HPDE6-E6E7 (cell line): ENCODE results near the gene KLHL29.

ENCODE experiments used
- DNase-seq: peaks from one replicate; pipeline ENCODE4 v3.0.0; 2011; ENCODE audit warnings: missing footprints; ENCODE audit errors: extremely low spot score

The KLHL29 gene

GRCh38 chr2:23631389-23631788, 246.4 kb downstream of the KLHL29 start:
- no peak for DNase-seq

- no peak for DNase-seq
Measured at GRCh38 chr2:23632386-23632785, 247.4 kb downstream of the KLHL29 start.

- no peak for DNase-seq
Measured at GRCh38 chr2:23632831-23633395, 247.9 kb downstream of the KLHL29 start.

GRCh38 chr2:23633966-23634365, 249.0 kb downstream of the KLHL29 start:
- no peak for DNase-seq

- DNase-seq = no peak
Measured at GRCh38 chr2:23635442-23636340, 250.7 kb downstream of the KLHL29 start.

- no peak for DNase-seq
Measured at GRCh38 chr2:23636426-23636825, 251.4 kb downstream of the KLHL29 start.

GRCh38 chr2:23637011-23637778, 252.2 kb downstream of the KLHL29 start:
- no peak for DNase-seq

- no peak for DNase-seq
Measured at GRCh38 chr2:23639406-23639982, 254.5 kb downstream of the KLHL29 start.

GRCh38 chr2:23640711-23641110, 255.7 kb downstream of the KLHL29 start:
- DNase-seq = no peak

GRCh38 chr2:23642516-23642915, 257.5 kb downstream of the KLHL29 start:
- no peak for DNase-seq

- DNase-seq = peak; percentile 41
Measured at GRCh38 chr2:23645230-23645808, 260.3 kb downstream of the KLHL29 start.

- DNase-seq = no peak
Measured at GRCh38 chr2:23647563-23647962, 262.6 kb downstream of the KLHL29 start.

GRCh38 chr2:23649303-23649702, 264.3 kb downstream of the KLHL29 start:
- DNase-seq = no peak

- DNase-seq = no peak
Measured at GRCh38 chr2:23649819-23650218, 264.8 kb downstream of the KLHL29 start.

GRCh38 chr2:23651187-23652080, 266.5 kb downstream of the KLHL29 start:
- peak; percentile 86 for DNase-seq

GRCh38 chr2:23653326-23653725, 268.3 kb downstream of the KLHL29 start:
- DNase-seq = no peak

- DNase-seq = peak; percentile 31
Measured at GRCh38 chr2:23654756-23655155, 269.8 kb downstream of the KLHL29 start.

- no peak for DNase-seq
Measured at GRCh38 chr2:23655934-23656596, 271.1 kb downstream of the KLHL29 start.

- no peak for DNase-seq
Measured at GRCh38 chr2:23656597-23656973, 271.6 kb downstream of the KLHL29 start.

- DNase-seq = no peak
Measured at GRCh38 chr2:23657371-23657770, 272.4 kb downstream of the KLHL29 start.
